Pancreas (tissue), 10 donors: Measurements from ENCODE around the gene PCDHGA2. TPM values are rescaled to one million over a fixed set of nuclear protein-coding genes. Genes with fewer than 3 reads are reported as not detected.
"Not testable (repeated sequence)": the region's sequence is repeated elsewhere in the genome, so short reads cannot be mapped to it uniquely, and the experiment has no call there.

Experiments
- ATAC-seq, 4 donors: fragments of 200-7000 bp; cut with Tn5 transposase; one replicate each; pipeline versions ENCODE4 v1.8.0 to v1.9.1; 2020; ENCODE audit warnings: mild to moderate bottlenecking in 4 of 4, moderate library complexity in 4 of 4
- DNase-seq, 6 donors: peaks; one replicate each; pipeline ENCODE4 v3.0.0-alpha.2; 2020
- FAIRE-seq: peaks from 2 replicates; lab custom pipeline; 2012; peaks lifted over from hg19 to GRCh38; lab: Jason Lieb, UNC
- H3K27ac ChIP-seq, 4 donors: fragments of 200-600 bp; sonication (generic); 1 replicate in 3 of 4; 2 replicates in 1 of 4; pipeline versions ENCODE4 v1.5.0 to v1.8.0; 2020
- H3K27me3 ChIP-seq, 4 donors: fragments of 200-600 bp; one replicate each; pipeline ENCODE4 v1.8.0; 2021
- H3K36me3 ChIP-seq, 3 donors: fragments of 200-600 bp; sonication (generic) in 1 of 3; one replicate each; pipeline versions ENCODE4 v1.5.0 to v1.8.0; 2020 to 2021
- H3K4me1 ChIP-seq, 3 donors: fragments of 200-600 bp; one replicate each; pipeline ENCODE4 v1.8.0; 2021
- H3K4me3 ChIP-seq, 4 donors: fragments of 200-600 bp; sonication (generic) in 2 of 4; one replicate each; pipeline versions ENCODE4 v1.5.0 to v1.8.0; 2020 to 2021
- H3K9me3 ChIP-seq, 4 donors: fragments of 200-600 bp; one replicate each; pipeline ENCODE4 v1.8.0; 2021
- CTCF ChIP-seq, 4 donors: fragments of 200-600 bp; sonication (generic) in 3 of 4; IDR thresholded peaks; one replicate each; pipeline versions ENCODE4 v1.5.0 to v1.8.0; 2021; ENCODE audit warnings: antibody characterized with exemption in 4 of 4
- WGBS, 2 donors: extraction: QIAGEN DNeasy Blood & Tissue Kit; methylation state at CpG; one replicate each; pipeline ENCODE4 v1.1.7; 2013; 5-methylcytosine and 5-hydroxymethylcytosine counted together
- intact Hi-C, 3 donors: fragments of 100-400 bp; cut with DNase I; formaldehyde crosslinking; loops; one replicate each; pipeline versions ENCODE4 v1.11.1 to v1.14.2; 2022
- polyA plus RNA-seq, 2 donors: library from polyadenylated mRNA; stranded (reverse); fragments of 200-250 nt; gene quantifications; one replicate each; pipeline ENCODE4 v1.2.3, GENCODE V29; 2013
- total RNA-seq, 6 donors: library from RNA; stranded (reverse); fragmentation: NEBNext Ultra II Directional in 4 of 6; extraction: Animal tissue kit (Norgen Biotek cat#: 25700) in 4 of 6; gene quantifications; one replicate each; pipeline versions ENCODE4 v1.2.1 to v1.2.4, GENCODE V29; 2021 to 2023
- donor health status: healthy with polysubstance abuse.
- donor health status: DM: no; HTN: no; CAD: no; lungs with moderate emphysema.
- donor health status: DM: no; HTN: no; CAD: no.
- donor health status: control.
- donor health status: control.
- donor health status: Bipolar disorder and iron deficiency.
- donor health status: DM: yes; HTN: yes; CAD: no.
- donor health status: DM: no; HTN: no; CAD: no.
- donor health status: DM: no; HTN: no; CAD: no.
- donor health status: DM: yes; HTN: yes; CAD: no.

The PCDHGA2 gene
- total and polyA plus RNA-seq, 8 donors = 0.46 to 2.1 (median 1.3) TPM

- Histone ChIP-seq H3K9me3 (no peaks in the 10 kb centered on the region), H3K27ac (no peak overlapping the region), H3K36me3 (no peaks in the 10 kb centered on the region), H3K27me3 (peaks cover 0 to 3% (median 1%) of the 10 kb centered on the region in 4 donors), H3K4me1 (no peaks in the 10 kb centered on the region), H3K4me3 (peak overlapping the region in 1 of 4 donors; percentile 26)
- DNase-seq (peak in 1 of 6 donors; percentile 25), ATAC-seq (peak in 3 of 4 donors; percentile 80 to 87 (median 82)), FAIRE-seq (no peak)
- WGBS, 2 donors = 8 to 10% methylated on average over 27 of the region's 27 CpGs
- peak in 1 of 4 donors; percentile 19 for TF ChIP-seq CTCF (IDR thresholded peaks at IDR 0.05)
- intact Hi-C loops = no loop called here
Measured at GRCh38 chr5:141326088-141326854, 12.3 kb upstream of the PCDHGA2 start.

GRCh38 chr5:141328231-141328630, 10.3 kb upstream of the PCDHGA2 start:
- Histone ChIP-seq H3K4me3 (no peak overlapping the region), H3K27me3 (peaks cover 0 to 7% (median 1%) of the 10 kb centered on the region in 4 donors), H3K4me1 (no peaks in the 10 kb centered on the region), H3K9me3 (no peaks in the 10 kb centered on the region), H3K27ac (no peak overlapping the region), H3K36me3 (no peaks in the 10 kb centered on the region)
- FAIRE-seq (no peak), DNase-seq (no peak), ATAC-seq (no peak)
- 73% methylated on average over 8 of the region's 8 CpGs for WGBS, 2 donors
- no peak for TF ChIP-seq CTCF (IDR thresholded peaks at IDR 0.05)
- intact Hi-C loops = no loop called here

- no peak within 1 kb of the TSS for H3K27ac ChIP-seq
- ATAC-seq = peak; percentile 55 to 85 (median 69)
- peaks cover 0 to 4% (median 0%) of the 10 kb centered on the region in 4 donors for H3K9me3 ChIP-seq
- DNase-seq = no peak
- no peaks in the 10 kb centered on the region for H3K4me1 ChIP-seq
- no peak for FAIRE-seq
- intact Hi-C loops = no loop called here
- no peaks in the 10 kb centered on the region for H3K36me3 ChIP-seq
- TF ChIP-seq CTCF (IDR thresholded peaks at IDR 0.05) = peak in 1 of 4 donors; percentile 18
- H3K4me3 ChIP-seq = peak within 1 kb of the TSS in 2 of 4 donors; percentile 11 to 17
- H3K27me3 ChIP-seq = peaks cover 0 to 22% (median 1%) of the 10 kb centered on the region in 4 donors
- 16 to 18% methylated on average over 21 of the region's 21 CpGs for WGBS, 2 donors
Measured at GRCh38 chr5:141330299-141331080, 8.1 kb upstream of the PCDHGA2 start, which contains the start of gene PCDHGA1. TSS of gene PCDHGA1 (plus strand) at chr5:141330514.

- Histone ChIP-seq H3K9me3 (peaks cover 0 to 10% (median 0%) of the 10 kb centered on the region in 4 donors), H3K27me3 (peaks cover 0 to 33% (median 3%) of the 10 kb centered on the region in 4 donors)
- H3K36me3 ChIP-seq, H3K4me3 ChIP-seq, intact Hi-C loops, ATAC-seq, FAIRE-seq, H3K27ac ChIP-seq, H3K4me1 ChIP-seq, DNase-seq: not testable (repeated sequence)
- 32 to 36% methylated on average over 31 to 39 of the region's 39 CpGs for WGBS, 2 donors
Measured at GRCh38 chr5:141332571-141332970, 6.0 kb upstream of the PCDHGA2 start.

- intact Hi-C loops, H3K36me3 ChIP-seq, H3K27ac ChIP-seq, FAIRE-seq, H3K4me3 ChIP-seq, DNase-seq, H3K4me1 ChIP-seq, H3K9me3 ChIP-seq, ATAC-seq: not testable (repeated sequence)
- H3K27me3 ChIP-seq = peaks cover 0 to 13% (median 5%) of the 10 kb centered on the region in 4 donors
- 44 to 59% methylated on average over 38 to 45 of the region's 45 CpGs for WGBS, 2 donors
Measured at GRCh38 chr5:141340781-141341354, 2.3 kb downstream of the PCDHGA2 start.
